NT2/D1 (cell line): ENCODE measurements around the gene CLDN19.

ENCODE experiments used
- DNase-seq: peaks from one replicate; pipeline ENCODE4 v3.0.0-alpha.2; 2011; ENCODE audit warnings: low read depth, low spot score
- H3K27me3 ChIP-seq: 2 replicates; pipeline ENCODE4 v1.6.0; 2011; ENCODE audit warnings: mild to moderate bottlenecking; ENCODE audit not compliant: insufficient read length, insufficient read depth
- H3K36me3 ChIP-seq: 2 replicates; pipeline ENCODE4 v1.6.1; 2011; ENCODE audit warnings: mild to moderate bottlenecking, low read length, mixed read lengths; ENCODE audit not compliant: insufficient read depth, insufficient read length
- H3K4me1 ChIP-seq: 2 replicates; pipeline ENCODE4 v1.5.1; 2011; ENCODE audit not compliant: insufficient read depth, insufficient read length
- H3K4me3 ChIP-seq: 2 replicates; pipeline ENCODE4 v1.5.1; 2011; ENCODE audit warnings: low read depth; ENCODE audit not compliant: insufficient read length
- H3K9ac ChIP-seq: 2 replicates; pipeline ENCODE4 v1.6.0; 2011; ENCODE audit warnings: low read depth; ENCODE audit not compliant: insufficient read length
- H3K9me3 ChIP-seq: 2 replicates; pipeline ENCODE4 v1.5.1; 2011; ENCODE audit warnings: mild to moderate bottlenecking, low read length; ENCODE audit not compliant: insufficient read depth
- SUZ12 ChIP-seq: IDR thresholded peaks from 2 replicates; pipeline ENCODE4 v1.6.1; 2011; ENCODE audit not compliant: insufficient read length, insufficient read depth; ENCODE audit errors: extremely low read depth
- YY1 ChIP-seq: IDR thresholded peaks from 2 replicates; pipeline ENCODE4 v1.6.1; 2011; ENCODE audit not compliant: insufficient read length, insufficient read depth
- ZNF274 ChIP-seq: IDR thresholded peaks from 2 replicates; pipeline ENCODE4 v1.6.1; 2011; ENCODE audit warnings: mild to moderate bottlenecking, low read depth, low read length

Gene CLDN19

DNA sequence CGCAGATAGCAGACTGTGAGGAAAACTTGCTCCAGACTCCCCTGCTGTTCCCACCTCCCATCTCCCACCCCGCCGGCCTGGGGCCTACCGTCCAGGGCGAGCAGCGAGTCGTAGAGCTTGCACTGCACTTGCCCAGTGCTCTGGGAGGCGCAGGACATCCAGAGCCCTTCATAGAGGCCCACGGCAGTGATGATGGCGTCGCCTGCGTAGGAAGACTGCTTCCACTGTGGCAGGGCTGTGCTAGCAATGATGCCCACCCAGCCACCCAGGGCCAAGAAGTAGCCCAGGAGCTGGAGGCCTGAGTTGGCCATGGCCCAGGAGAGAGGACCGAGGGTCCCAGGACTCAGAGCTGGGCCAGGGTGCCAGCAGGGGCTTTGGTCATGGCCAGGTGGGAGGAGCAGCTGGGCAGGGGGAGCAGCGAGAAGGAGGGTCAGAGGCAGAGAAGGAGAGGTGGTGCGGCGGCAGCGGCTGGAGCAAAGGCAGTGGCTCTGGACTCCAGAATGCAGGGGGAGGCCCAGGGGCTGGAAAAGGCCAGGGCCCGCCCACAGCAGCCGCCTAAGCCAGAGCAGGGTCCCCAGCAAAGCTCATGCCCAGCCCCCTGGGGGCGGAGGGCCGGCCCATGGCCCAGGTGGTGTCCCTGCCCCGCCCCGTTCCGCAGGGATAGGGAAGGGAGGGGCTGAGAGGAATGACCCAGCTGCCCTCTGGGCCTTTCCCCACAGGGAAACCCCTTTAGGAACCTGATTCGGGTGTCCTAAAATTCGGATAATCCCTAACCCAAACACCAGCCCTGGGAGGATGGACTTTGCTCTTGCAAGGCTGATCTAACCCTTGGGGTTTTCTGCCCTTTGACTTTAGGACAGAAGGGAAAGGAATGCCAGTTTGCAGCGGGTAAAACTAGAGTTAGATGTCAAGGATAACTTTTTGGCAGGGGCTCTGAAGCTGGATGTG is at the start of gene CLDN19:
CLDN19 (minus strand) TSS at position 484 of the 948 bp plus-strand sequence; CDS start at position 311, 173 bp downstream.
- Histone ChIP-seq H3K9ac (peak within 1 kb of the TSS; percentile 91), H3K9me3 (no peaks in the 10 kb centered on the region), H3K4me3 (peak within 1 kb of the TSS; percentile 60), H3K36me3 (peaks cover 10% of the 10 kb centered on the region), H3K27me3 (no peaks in the 10 kb centered on the region), H3K4me1 (peaks cover 51% of the 10 kb centered on the region)
- no peak for TF ChIP-seq YY1
- no peak for TF ChIP-seq ZNF274
- no peak for TF ChIP-seq SUZ12
- peak; percentile 63 for DNase-seq

GRCh38 chr1:42788021-42788420 is 48.0 kb upstream of the CLDN19 start:
- Histone ChIP-seq H3K4me1 (no peaks in the 10 kb centered on the region), H3K9me3 (no peaks in the 10 kb centered on the region), H3K4me3 (no peak overlapping the region), H3K9ac (no peak overlapping the region), H3K36me3 (peaks cover 20% of the 10 kb centered on the region), H3K27me3 (no peaks in the 10 kb centered on the region)
- DNase-seq, result no peak
- TF ChIP-seq ZNF274 (no peak), SUZ12 (no peak), YY1 (no peak)

- no peak overlapping the region for H3K9ac ChIP-seq
- peaks cover 26% of the 10 kb centered on the region for H3K36me3 ChIP-seq
- TF ChIP-seq ZNF274 (no peak), SUZ12 (no peak), YY1 (no peak)
Observed at GRCh38 chr1:42786097-42786496, 46.1 kb upstream of the CLDN19 start.

DNA sequence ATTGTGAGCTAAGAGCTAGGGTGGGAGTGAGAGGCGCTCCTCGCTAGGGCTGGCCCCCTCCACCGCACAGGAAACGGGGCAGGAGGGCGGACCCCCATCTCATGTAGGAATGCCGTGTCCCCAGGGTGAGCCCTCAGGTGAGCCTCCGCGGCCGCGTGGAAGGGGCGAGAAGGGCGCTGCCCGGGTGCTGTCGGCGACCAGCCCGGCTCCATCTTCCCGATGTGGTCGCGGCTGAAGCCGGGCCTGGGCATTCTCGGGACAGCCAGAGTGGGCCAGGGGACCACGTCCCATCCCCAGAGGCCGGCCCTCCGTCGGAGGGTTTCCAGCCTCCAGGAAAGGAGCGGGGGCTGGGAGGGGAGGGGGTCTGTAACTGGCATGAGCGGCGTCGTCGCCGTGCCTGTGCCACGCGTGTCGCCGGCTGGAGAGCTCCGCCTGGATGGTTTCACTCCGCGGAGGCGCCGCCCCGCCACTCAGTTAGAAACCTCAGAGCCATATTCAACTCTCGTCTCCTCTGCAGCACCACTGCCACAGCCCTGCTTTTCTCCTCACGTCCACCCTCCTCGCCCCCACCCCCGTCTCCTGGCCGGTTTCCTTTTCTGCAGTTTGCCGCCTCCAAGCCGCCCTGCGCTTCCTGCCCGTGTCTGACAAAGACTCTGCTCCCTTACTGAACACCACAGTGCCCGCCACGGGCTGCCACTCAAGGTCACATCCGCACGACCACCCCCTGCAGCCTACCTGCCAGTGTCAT is 45.1 kb upstream of the CLDN19 start, which contains the start of gene TMEM269:
TMEM269 (plus strand) TSS at position 46 of the 748 bp plus-strand sequence. CDS start 4,903 bp downstream, outside the sequence.
- H3K4me1 ChIP-seq, result no peaks in the 10 kb centered on the region
- TF ChIP-seq SUZ12 (no peak), YY1 (no peak), ZNF274 (no peak)
- DNase-seq, result no peak
- no peaks in the 10 kb centered on the region for H3K9me3 ChIP-seq
- no peak within 1 kb of the TSS for H3K9ac ChIP-seq
- H3K27me3 ChIP-seq, result no peaks in the 10 kb centered on the region
- H3K4me3 ChIP-seq, result no peak within 1 kb of the TSS
- H3K36me3 ChIP-seq, result peaks cover 36% of the 10 kb centered on the region

More at GRCh38 chr1:42786097-42786496, 46.1 kb upstream of the CLDN19 start:
- H3K4me3 ChIP-seq, result no peak overlapping the region
- H3K27me3 ChIP-seq, result no peaks in the 10 kb centered on the region
- DNase-seq, result no peak
- no peaks in the 10 kb centered on the region for H3K9me3 ChIP-seq
- no peaks in the 10 kb centered on the region for H3K4me1 ChIP-seq

GRCh38 chr1:42784547-42784945 is 44.5 kb upstream of the CLDN19 start:
- Histone ChIP-seq H3K36me3 (peaks cover 42% of the 10 kb centered on the region), H3K4me3 (no peak overlapping the region), H3K4me1 (no peaks in the 10 kb centered on the region), H3K9ac (no peak overlapping the region), H3K27me3 (no peaks in the 10 kb centered on the region), H3K9me3 (no peaks in the 10 kb centered on the region)
- no peak for DNase-seq
- TF ChIP-seq YY1, result no peak
- no peak for TF ChIP-seq ZNF274
- no peak for TF ChIP-seq SUZ12

DNA sequence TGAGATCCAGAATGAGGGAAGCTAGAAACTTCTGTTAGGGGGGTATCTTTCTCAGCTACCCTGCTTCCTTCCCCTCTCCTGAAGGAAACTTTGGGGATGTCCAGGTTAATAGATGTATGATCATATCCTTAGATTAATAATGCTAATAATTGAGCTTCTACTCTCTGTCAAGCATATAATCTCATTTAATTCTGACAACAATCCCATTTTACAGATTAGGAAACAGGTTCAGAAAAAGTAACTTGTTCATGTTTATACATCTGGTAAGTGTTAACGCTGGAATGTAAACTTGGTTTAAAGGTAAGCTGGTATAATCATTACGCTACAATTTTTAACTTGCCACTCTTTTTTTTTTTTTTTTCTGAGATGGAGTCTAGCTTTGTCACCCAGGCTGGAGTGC is 43.1 kb upstream of the CLDN19 start:
- DNase-seq, result no peak
- TF ChIP-seq SUZ12 (no peak), YY1 (no peak), ZNF274 (no peak)
- no peak overlapping the region for H3K9ac ChIP-seq

DNA sequence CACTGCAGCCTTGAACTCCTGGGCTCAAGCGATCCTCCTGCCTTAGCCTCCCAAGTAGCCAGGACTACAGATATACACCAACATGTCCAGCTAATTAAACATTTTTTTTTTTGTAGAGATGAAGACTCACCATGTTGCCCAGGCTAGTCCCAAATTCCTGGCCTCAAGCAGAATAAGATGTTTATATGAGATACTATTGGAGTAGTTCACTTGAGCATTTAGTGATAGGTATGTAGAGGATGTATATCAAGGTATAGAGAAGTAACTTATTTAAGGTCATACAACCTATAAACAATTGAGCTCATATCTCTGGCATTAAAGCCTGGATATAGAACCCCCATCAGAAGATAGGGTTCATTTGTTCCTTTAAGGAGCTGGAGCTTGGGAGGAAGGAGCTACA is 40.1 kb upstream of the CLDN19 start:
- H3K36me3 ChIP-seq, result peaks cover 84% of the 10 kb centered on the region
- DNase-seq, result no peak
- no peak overlapping the region for H3K4me3 ChIP-seq
- no peaks in the 10 kb centered on the region for H3K27me3 ChIP-seq
- no peaks in the 10 kb centered on the region for H3K4me1 ChIP-seq
- TF ChIP-seq SUZ12 (no peak), YY1 (no peak), ZNF274 (no peak)
- H3K9ac ChIP-seq, result no peak overlapping the region
- no peaks in the 10 kb centered on the region for H3K9me3 ChIP-seq

More for the DNA sequence above, 43.1 kb upstream of the CLDN19 start:
- Histone ChIP-seq H3K9me3 (no peaks in the 10 kb centered on the region), H3K36me3 (peaks cover 56% of the 10 kb centered on the region), H3K4me3 (no peak overlapping the region), H3K27me3 (no peaks in the 10 kb centered on the region), H3K4me1 (no peaks in the 10 kb centered on the region)
